ENCODE results near the gene STYXL2. TPM values are rescaled to one million over a fixed set of nuclear protein-coding genes. Genes with fewer than 3 reads are reported as not detected.

STYXL2 gene
- total RNA-seq, 2 experiments from 2014 or later = not detected

GRCh38 chr1:167135281-167135840, 41.5 kb downstream of the STYXL2 start:
- POLR2A ChIA-PET = interaction anchor here (0.6 to 1.3 kb wide), 3 partner anchors 20 to 170 kb away, joined by 3 read pairs; no protein-coding TSS in a partner anchor

GRCh38 chr1:167136191-167136614, 42.3 kb downstream of the STYXL2 start:
- H4K20me1 ChIP-seq (ENCODE audit: insufficient read depth, low read length) = no peaks in the 10 kb centered on the region

More at GRCh38 chr1:167135281-167135840, 41.5 kb downstream of the STYXL2 start:
- Histone ChIP-seq H2AFZ (ENCODE audit: low read length) (no peak overlapping the region), H3K9me3 (ENCODE audit: low read length) (no peaks in the 10 kb centered on the region), H3K4me1 (ENCODE audit: insufficient read depth, low read length, poor library complexity, severe bottlenecking) (peaks cover 5% of the 10 kb centered on the region), H3K36me3 (ENCODE audit: insufficient read depth, low read length) (no peaks in the 10 kb centered on the region), H3K27ac (ENCODE audit: low read depth, low read length, poor library complexity, severe bottlenecking) (no peak overlapping the region), H3K9me2 (ENCODE audit: insufficient read depth, low read length) (no peaks in the 10 kb centered on the region), H3K4me2 (ENCODE audit: low read length) (no peak overlapping the region), H3K4me3 (ENCODE audit: low read depth, low read length, poor library complexity, severe bottlenecking) (no peak overlapping the region), H4K20me1 (ENCODE audit: insufficient read depth, low read length) (no peaks in the 10 kb centered on the region), H3K79me2 (ENCODE audit: insufficient read depth, low read depth, low read length) (no peaks in the 10 kb centered on the region)
- intact Hi-C loops (cut with micrococcal nuclease; ENCODE audit: unreplicated experiment) = no loop called here
- CTCF ChIA-PET (ENCODE audit: unreplicated experiment) = no interaction called here
- TF ChIP-seq EZH2phosphoT487 (IDR thresholded peaks at IDR 0.05; ENCODE audit: borderline replicate concordance, low read depth, low read length) (no peak), CTCF (conservative IDR thresholded peaks at IDR 0.05; ENCODE audit: low read length) (no peak)
- DNase-seq (ENCODE audit: low spot score) = no peak
- BruUV-seq (replicated peaks) = no TSS peak

More at GRCh38 chr1:167136191-167136614, 42.3 kb downstream of the STYXL2 start:
- intact Hi-C loops (cut with micrococcal nuclease; ENCODE audit: unreplicated experiment) = no loop called here
- H3K79me2 ChIP-seq (ENCODE audit: insufficient read depth, low read depth, low read length) = no peaks in the 10 kb centered on the region
- H3K9me2 ChIP-seq (ENCODE audit: insufficient read depth, low read length) = no peaks in the 10 kb centered on the region
- peaks cover 5% of the 10 kb centered on the region for H3K4me1 ChIP-seq (ENCODE audit: insufficient read depth, low read length, poor library complexity, severe bottlenecking)
- peak overlapping the region; percentile 15; the same call in 1 of the 2 replicates for H3K4me2 ChIP-seq (ENCODE audit: low read length)
- no peaks in the 10 kb centered on the region for H3K36me3 ChIP-seq (ENCODE audit: insufficient read depth, low read length)
- POLR2A ChIA-PET = interaction anchor here (0.6 kb wide), 1 partner anchor 75 kb away, joined by 3 read pairs; no protein-coding TSS in a partner anchor
- no peak overlapping the region for H3K4me3 ChIP-seq (ENCODE audit: low read depth, low read length, poor library complexity, severe bottlenecking)
- H2AFZ ChIP-seq (ENCODE audit: low read length) = 0 out of 2 replicates have a peak overlapping the region, but pooled peaks have one; percentile 15
- no peak for DNase-seq (ENCODE audit: low spot score)
- BruUV-seq (replicated peaks) = no TSS peak
- H3K9me3 ChIP-seq (ENCODE audit: low read length) = no peaks in the 10 kb centered on the region
- no peak for TF ChIP-seq CTCF (conservative IDR thresholded peaks at IDR 0.05; ENCODE audit: low read length)
- no peak for TF ChIP-seq EZH2phosphoT487 (IDR thresholded peaks at IDR 0.05; ENCODE audit: borderline replicate concordance, low read depth, low read length)
- CTCF ChIA-PET (ENCODE audit: unreplicated experiment) = no interaction called here
- H3K27ac ChIP-seq (ENCODE audit: low read depth, low read length, poor library complexity, severe bottlenecking) = no peak overlapping the region
